Lower leg skin (tissue), 4 donors: ENCODE measurements around the gene STK10. TPM values are rescaled to one million over a fixed set of nuclear protein-coding genes. Genes with fewer than 3 reads are reported as not detected.

ENCODE experiments used
- DNase-seq, 2 donors: peaks; one replicate each; pipeline ENCODE4 v3.0.0-alpha.2; 2019; ENCODE audit warnings: low spot score in 2 of 2
- H3K4me3 ChIP-seq: fragments of 200-600 bp; sonication (generic); 2 replicates; pipeline ENCODE4 v1.5.1; 2017; ENCODE audit warnings: mild to moderate bottlenecking, low read depth; ENCODE audit not compliant: poor library complexity, severe bottlenecking
- POLR2A ChIP-seq, 2 donors: fragments of 450-650 bp; IDR thresholded peaks; one replicate each; pipeline ENCODE4 v1.6.1; 2016 to 2017; ENCODE audit warnings: antibody characterized with exemption in 2 of 2, mild to moderate bottlenecking in 1 of 2, moderate library complexity in 1 of 2
- WGBS, 2 donors: methylation state at CpG; one replicate each; pipeline ENCODE4 v1.1.5; 2018; 5-methylcytosine and 5-hydroxymethylcytosine counted together
- intact Hi-C: fragments of 100-400 bp; cut with DNase I; formaldehyde crosslinking; loops from one replicate; pipeline ENCODE4 v1.15.0; 2023; ENCODE audit warnings: low total_unique reads
- total RNA-seq, 4 donors: library from RNA; depleted of rRNA; stranded (reverse); fragments of >200 nt; gene quantifications; one replicate each; pipeline ENCODE4 v1.1.0, GENCODE V29; 2016
- TF ChIP-seq, protein P1 (sequence below), 3 donors: fragments of 450-650 bp; IDR thresholded peaks; one replicate each; pipeline ENCODE4 v1.5.1; 2016; ENCODE audit warnings: antibody characterized with exemption in 3 of 3, mild to moderate bottlenecking in 3 of 3, moderate library complexity in 2 of 3

The STK10 gene
- total RNA-seq, 4 donors from 2014 or later = 34.4 to 59.8 (median 40.7) TPM

DNA sequence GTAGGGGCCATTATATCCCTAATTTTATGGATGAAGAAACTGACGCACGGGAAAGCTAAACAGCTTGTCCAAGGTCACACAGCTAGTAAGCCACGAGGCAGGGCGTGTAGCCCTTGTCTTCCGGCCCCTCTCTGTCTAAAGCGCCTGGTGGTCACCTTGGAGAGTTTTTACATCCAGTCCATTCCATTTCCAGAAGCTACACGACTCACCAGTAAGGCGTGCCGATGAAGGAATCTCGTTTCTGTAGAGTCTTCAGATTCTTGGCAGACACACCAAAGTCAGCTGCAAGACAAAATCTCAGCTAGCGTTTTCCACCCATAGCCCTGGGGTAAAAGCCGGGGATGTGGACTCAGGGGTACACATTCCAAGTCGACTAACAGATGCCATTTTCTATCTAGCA lies 80.5 kb downstream of the STK10 start:
- TF ChIP-seq POLR2A (IDR thresholded peaks at IDR 0.05) = no peak
- TF ChIP-seq, protein P1, sequence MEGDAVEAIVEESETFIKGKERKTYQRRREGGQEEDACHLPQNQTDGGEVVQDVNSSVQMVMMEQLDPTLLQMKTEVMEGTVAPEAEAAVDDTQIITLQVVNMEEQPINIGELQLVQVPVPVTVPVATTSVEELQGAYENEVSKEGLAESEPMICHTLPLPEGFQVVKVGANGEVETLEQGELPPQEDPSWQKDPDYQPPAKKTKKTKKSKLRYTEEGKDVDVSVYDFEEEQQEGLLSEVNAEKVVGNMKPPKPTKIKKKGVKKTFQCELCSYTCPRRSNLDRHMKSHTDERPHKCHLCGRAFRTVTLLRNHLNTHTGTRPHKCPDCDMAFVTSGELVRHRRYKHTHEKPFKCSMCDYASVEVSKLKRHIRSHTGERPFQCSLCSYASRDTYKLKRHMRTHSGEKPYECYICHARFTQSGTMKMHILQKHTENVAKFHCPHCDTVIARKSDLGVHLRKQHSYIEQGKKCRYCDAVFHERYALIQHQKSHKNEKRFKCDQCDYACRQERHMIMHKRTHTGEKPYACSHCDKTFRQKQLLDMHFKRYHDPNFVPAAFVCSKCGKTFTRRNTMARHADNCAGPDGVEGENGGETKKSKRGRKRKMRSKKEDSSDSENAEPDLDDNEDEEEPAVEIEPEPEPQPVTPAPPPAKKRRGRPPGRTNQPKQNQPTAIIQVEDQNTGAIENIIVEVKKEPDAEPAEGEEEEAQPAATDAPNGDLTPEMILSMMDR (IDR thresholded peaks at IDR 0.05) = no peak
- 28 to 33% methylated on average over 13 of the region's 13 CpGs for WGBS, 2 donors
- H3K4me3 ChIP-seq = no peak overlapping the region
- intact Hi-C loops = loop anchor here (5.0 kb wide), 1 partner anchor 185 kb away; no protein-coding TSS in a partner anchor
- no peak for DNase-seq

DNA sequence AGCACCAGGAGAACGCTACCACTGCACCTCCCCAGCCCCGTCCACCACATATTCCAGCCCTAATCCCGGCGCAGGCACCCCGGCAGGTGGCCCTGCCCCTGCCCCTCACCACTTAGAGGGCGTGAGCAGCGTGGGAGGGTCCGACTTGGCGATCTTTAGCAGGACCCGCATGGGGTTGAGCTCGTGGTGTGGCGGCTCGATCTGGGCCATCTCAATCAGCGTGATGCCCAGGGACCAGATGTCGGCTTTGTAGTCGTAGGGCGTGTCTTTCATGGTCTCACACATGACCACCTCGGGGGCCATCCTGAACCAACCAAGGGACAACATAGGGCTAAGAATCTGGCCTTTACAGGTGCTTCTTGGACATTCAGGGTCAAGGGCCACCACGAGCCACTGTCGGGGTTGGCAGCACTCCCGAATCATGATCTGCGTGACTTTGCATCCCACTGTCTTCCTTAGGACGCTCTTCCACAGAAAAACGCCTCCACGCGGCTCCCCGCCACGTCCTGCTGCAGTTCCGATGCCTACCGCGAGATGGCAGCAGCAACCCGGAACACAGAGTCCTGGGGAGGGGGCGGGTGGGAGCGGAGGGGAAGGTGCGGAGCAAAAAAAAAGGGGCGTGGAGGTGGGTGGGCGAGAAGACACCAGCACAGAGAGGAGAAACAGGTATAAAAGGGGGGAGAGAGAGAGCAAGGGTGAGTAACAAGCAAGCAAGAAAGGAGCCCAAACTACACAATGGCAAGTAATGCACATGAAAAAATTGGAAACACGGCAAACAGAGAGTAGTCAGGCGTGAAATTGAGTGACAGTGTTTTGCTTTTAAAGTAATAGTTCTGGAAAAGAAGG lies 81.3 kb downstream of the STK10 start:
- WGBS, 2 donors = 22 to 25% methylated on average over 33 to 39 of the region's 39 CpGs
- H3K4me3 ChIP-seq = no peak overlapping the region
- TF ChIP-seq, protein P1 (IDR thresholded peaks at IDR 0.05) = no peak
- TF ChIP-seq POLR2A (IDR thresholded peaks at IDR 0.05) = no peak
- intact Hi-C loops = loop anchor here (5.0 kb wide), 1 partner anchor 186 kb away; no protein-coding TSS in a partner anchor
- peak in 1 of 2 donors; percentile 91 for DNase-seq

DNA sequence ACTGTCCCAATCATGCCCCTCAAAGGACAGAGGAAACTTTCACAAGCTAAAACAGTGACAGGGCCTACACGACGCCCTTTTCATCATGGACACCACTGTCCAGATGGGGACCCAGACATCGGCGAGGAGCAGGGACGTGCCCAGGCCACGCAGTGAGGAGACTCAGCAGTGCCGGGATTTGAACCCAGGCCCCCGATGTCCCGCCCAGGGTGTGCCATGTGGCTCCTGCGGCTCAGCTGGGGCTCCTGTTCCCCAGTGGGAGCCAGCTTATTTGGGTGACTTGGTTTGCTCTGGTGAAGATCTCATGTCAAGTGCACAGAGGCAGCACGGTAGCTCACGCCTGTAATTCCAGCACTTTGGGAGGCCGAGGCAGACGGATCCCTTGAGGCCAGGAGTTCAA lies 82.2 kb downstream of the STK10 start:
- H3K4me3 ChIP-seq = no peak overlapping the region
- intact Hi-C loops = loop anchor here (5.0 kb wide), 1 partner anchor 186 kb away; no protein-coding TSS in a partner anchor
- 94 to 95% methylated on average over 14 of the region's 14 CpGs for WGBS, 2 donors
- no peak for DNase-seq
- TF ChIP-seq, protein P1 (IDR thresholded peaks at IDR 0.05) = no peak

DNA sequence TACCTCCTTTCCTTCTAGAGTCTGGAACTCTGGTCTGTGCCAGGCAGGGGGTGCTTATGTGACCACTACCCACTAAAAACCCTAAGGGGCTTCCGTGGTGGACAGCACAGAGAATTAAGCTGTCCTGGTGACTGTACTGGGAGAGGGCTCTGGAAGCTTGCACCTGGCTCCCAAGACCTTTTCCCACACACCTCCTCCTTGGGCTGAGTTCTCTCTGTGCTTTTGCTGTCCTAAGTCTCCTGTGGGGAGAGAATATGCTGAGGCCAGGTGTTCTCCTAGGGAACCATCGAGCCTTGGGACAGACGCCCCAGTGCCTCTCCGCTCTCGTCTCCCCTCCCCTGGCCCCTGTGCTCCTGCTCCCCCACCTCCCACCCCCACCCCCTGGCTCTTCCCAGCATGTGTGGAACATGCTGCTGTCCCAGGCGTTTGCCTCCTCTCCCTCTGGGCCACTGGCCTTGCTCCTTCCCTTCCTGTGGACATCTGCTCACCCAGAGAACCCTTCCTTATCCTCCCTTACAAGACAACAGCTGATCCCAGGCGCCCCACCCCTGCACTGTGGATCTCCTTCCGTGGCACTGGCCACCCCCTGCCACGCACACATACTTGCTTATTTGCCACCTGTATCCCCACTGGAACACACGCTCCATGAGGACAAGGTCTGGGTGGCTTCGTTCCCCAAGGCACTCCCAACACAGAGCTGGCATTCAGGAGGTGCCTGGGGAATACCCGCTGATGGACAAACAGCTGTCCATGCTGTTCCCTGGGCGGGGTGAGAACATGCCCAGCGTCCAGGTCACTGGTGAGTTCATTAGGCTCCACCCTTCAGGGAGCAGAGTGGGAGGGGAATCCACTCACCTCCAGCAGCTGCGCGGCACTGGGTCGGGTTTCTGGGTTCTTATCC lies 83.0 kb downstream of the STK10 start:
- TF ChIP-seq, protein P1 (IDR thresholded peaks at IDR 0.05) = no peak
- no peak for TF ChIP-seq POLR2A (IDR thresholded peaks at IDR 0.05)
- WGBS, 2 donors = 92 to 96% methylated on average over 15 of the region's 17 CpGs
- DNase-seq = no peak
- H3K4me3 ChIP-seq = no peak overlapping the region
- intact Hi-C loops = loop anchor here (5.0 kb wide), 1 partner anchor 187 kb away; no protein-coding TSS in a partner anchor

DNA sequence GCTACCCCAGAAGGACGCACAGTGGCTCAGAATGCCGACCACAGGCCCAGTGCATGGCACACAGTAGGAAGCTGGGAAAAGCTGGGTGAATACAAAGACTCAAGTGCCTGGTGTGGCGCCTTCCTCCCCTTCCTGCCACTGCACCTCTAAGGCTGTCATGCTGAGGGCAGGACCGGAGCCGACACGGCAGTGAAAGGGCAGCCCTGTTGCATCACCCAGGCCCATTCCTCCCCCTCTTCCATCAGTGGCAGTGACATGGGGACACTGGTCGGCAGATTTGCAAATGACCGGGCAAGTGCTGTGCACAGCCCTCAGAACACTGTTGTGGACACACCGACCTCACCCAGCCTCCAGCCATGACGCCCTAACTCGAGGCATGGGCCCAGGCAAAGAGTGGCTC lies 84.0 kb downstream of the STK10 start:
- TF ChIP-seq, protein P1 (IDR thresholded peaks at IDR 0.05) = no peak
- TF ChIP-seq POLR2A (IDR thresholded peaks at IDR 0.05) = no peak
- 88 to 92% methylated on average over 8 to 11 of the region's 11 CpGs for WGBS, 2 donors
- intact Hi-C loops = no loop called here
- DNase-seq = no peak
- H3K4me3 ChIP-seq = no peak overlapping the region
